Panc1 (cell line): Measurements from ENCODE around the gene KRTAP1-1. TPM values are rescaled to one million over a fixed set of nuclear protein-coding genes. Genes with fewer than 3 reads are reported as not detected.

Experiments used
- ATAC-seq: fragments of 200-7000 bp; cut with Tn5 transposase; 2 replicates; pipeline ENCODE4 v1.9.1; 2020; ENCODE audit warnings: mild to moderate bottlenecking, moderate library complexity
- BruUV-seq: library from RNA; stranded (reverse); fragments of 400-500 nt; replicated peaks from 2 replicates; lab custom pipeline; 2021; lab: Mats Ljungman, UMichigan
- CTCF ChIA-PET: fragments of 300-600 bp; sonication (Branson Sonifier 250); formaldehyde crosslinking; loops from one replicate; lab custom pipeline; 2022; ENCODE audit warnings: antibody characterized with exemption; lab: Charles Lee
- POLR2A ChIA-PET: fragments of 300-600 bp; sonication (Branson Sonifier 250); formaldehyde crosslinking; loops from one replicate; lab custom pipeline; 2022; ENCODE audit warnings: antibody characterized with exemption; lab: Charles Lee
- DNase-seq: peaks from one replicate; pipeline ENCODE4 v3.0.0-alpha.2; 2010; ENCODE audit warnings: low read depth, low spot score
- H3K27ac ChIP-seq: 2 replicates; pipeline ENCODE4 v1.5.1; 2011; ENCODE audit warnings: mild to moderate bottlenecking, low read length, inconsistent platforms
- H3K27me3 ChIP-seq: fragments of 200-500 bp; sonication (Bioruptor generic); 2 replicates; pipeline ENCODE4 v1.6.0; 2014; ENCODE audit warnings: low read length, inconsistent platforms; ENCODE audit not compliant: control insufficient read depth, insufficient read depth
- H3K36me3 ChIP-seq: fragments of 200-500 bp; sonication (Bioruptor generic); 2 replicates; pipeline ENCODE4 v1.5.1; 2014; ENCODE audit warnings: inconsistent platforms, mild to moderate bottlenecking, low read length, moderate library complexity; ENCODE audit not compliant: control insufficient read depth, insufficient read depth
- H3K4me1 ChIP-seq: 2 replicates; pipeline ENCODE4 v1.5.1; 2011; ENCODE audit warnings: inconsistent platforms, mild to moderate bottlenecking, low read length, moderate library complexity; ENCODE audit not compliant: control insufficient read depth, insufficient read depth
- H3K4me3 ChIP-seq, 2 experiments: 2 replicates each; pipeline ENCODE4 v1.5.1; 2011 to 2012; ENCODE audit warnings: low read depth in 2 of 2, low read length in 2 of 2, mild to moderate bottlenecking in 2 of 2, inconsistent platforms in 1 of 2, moderate library complexity in 1 of 2
- H3K9me3 ChIP-seq: fragments of 200-500 bp; sonication (Bioruptor generic); 2 replicates; pipeline ENCODE4 v1.5.1; 2014; ENCODE audit warnings: low read depth, mild to moderate bottlenecking, inconsistent platforms, low read length, moderate library complexity; ENCODE audit not compliant: control insufficient read depth, insufficient read depth
- CTCF ChIP-seq: fragments of 450-650 bp; IDR thresholded peaks from 2 replicates; pipeline ENCODE4 v1.5.1; 2017; ENCODE audit warnings: mild to moderate bottlenecking
- POLR2AphosphoS5 ChIP-seq: IDR thresholded peaks from 2 replicates; pipeline ENCODE4 v1.6.1; 2012; ENCODE audit warnings: mild to moderate bottlenecking, low read depth, low read length, moderate library complexity
- REST ChIP-seq, 2 experiments: IDR thresholded peaks; 2 replicates each; pipeline ENCODE4 v1.6.1; 2011 to 2012; ENCODE audit warnings: low read depth in 2 of 2, control low read depth in 1 of 2, low read length in 1 of 2, mild to moderate bottlenecking in 1 of 2, moderate library complexity in 1 of 2; ENCODE audit not compliant: insufficient read depth in 1 of 2
- SIN3A ChIP-seq: IDR thresholded peaks from 2 replicates; pipeline ENCODE4 v1.6.1; 2012; ENCODE audit warnings: low read depth, mild to moderate bottlenecking, low read length, moderate library complexity, borderline replicate concordance; ENCODE audit not compliant: insufficient read depth
- TCF7L2 ChIP-seq: IDR thresholded peaks from 2 replicates; pipeline ENCODE4 v1.6.1; 2011; ENCODE audit warnings: mild to moderate bottlenecking, low read depth, low read length, inconsistent platforms
- in situ Hi-C: cut with HindIII; loops from 2 replicates; pipeline ENCODE4 v1.10.0; 2016; ENCODE audit warnings: low sequenced_read_pairs, low pct_unique_long_range_greater_than_20kb
- intact Hi-C: fragments of 100-400 bp; cut with micrococcal nuclease; formaldehyde crosslinking; loops from one replicate; pipeline ENCODE4 v1.10.0; 2022; ENCODE audit not compliant: unreplicated experiment
- total RNA-seq: library from RNA; stranded (reverse); gene quantifications from one replicate; pipeline ENCODE4 v1.2.1, GENCODE V29; 2021; ENCODE audit not compliant: unreplicated experiment

The KRTAP1-1 gene
- total RNA-seq, 1 experiment from 2014 or later: not detected

- no peaks in the 10 kb centered on the region for H3K4me1 ChIP-seq
- CTCF ChIA-PET: interaction anchor here (0.5 kb wide), 1 partner anchor 59 kb away, joined by 4 read pairs; no protein-coding TSS in a partner anchor
- no peak within 1 kb of the TSS for H3K4me3 ChIP-seq
- no peaks in the 10 kb centered on the region for H3K36me3 ChIP-seq
- DNase-seq: no peak
- in situ Hi-C loops: no loop called here
- TF ChIP-seq TCF7L2: no peak
- no peak for TF ChIP-seq SIN3A
- TF ChIP-seq POLR2AphosphoS5: no peak
- H3K27ac ChIP-seq: no peak within 1 kb of the TSS
- intact Hi-C loops: no loop called here
- no TSS peak for BruUV-seq
- POLR2A ChIA-PET: interaction anchor here (0.5 kb wide), 1 partner anchor 50 kb away, joined by 4 read pairs; no protein-coding TSS in a partner anchor
- no peak for ATAC-seq
- H3K9me3 ChIP-seq: no peaks in the 10 kb centered on the region
- H3K27me3 ChIP-seq: peaks cover 6% of the 10 kb centered on the region; the same call in 1 of the 2 replicates
These were observed 11.5 kb downstream of the KRTAP1-1 start, which contains the start of gene KRTAP1-4 for GRCh38 chr17:41029633-41030245. Gene KRTAP1-4 (minus strand): TSS chr17:41030195. CDS start chr17:41030078, 117 bp downstream.

- BruUV-seq: no TSS peak
These were observed 14.4 kb downstream of the KRTAP1-1 start, which contains the start of gene KRTAP1-5 for GRCh38 chr17:41026715-41027471. Gene KRTAP1-5 (minus strand): TSS chr17:41027208. CDS start chr17:41027155, 53 bp downstream.

More at GRCh38 chr17:41026715-41027471, 14.4 kb downstream of the KRTAP1-1 start, which contains the start of gene KRTAP1-5:
- TF ChIP-seq POLR2AphosphoS5: no peak
- no peak for TF ChIP-seq CTCF
- no peak for TF ChIP-seq REST (IDR thresholded peaks at IDR 0.05; ENCODE audit: insufficient read depth in 1 of 2, low read depth in 2 of 2, low read length in 1 of 2)
- no peak for TF ChIP-seq SIN3A
- no peak for TF ChIP-seq TCF7L2
- Histone ChIP-seq H3K4me3 (no peak within 1 kb of the TSS), H3K27me3 (peaks cover 8% of the 10 kb centered on the region; the same call in 1 of the 2 replicates), H3K4me1 (no peaks in the 10 kb centered on the region), H3K9me3 (no peaks in the 10 kb centered on the region), H3K36me3 (no peaks in the 10 kb centered on the region), H3K27ac (no peak within 1 kb of the TSS)
- CTCF ChIA-PET: no interaction called here
- POLR2A ChIA-PET: no interaction called here
- in situ Hi-C loops: no loop called here
- intact Hi-C loops: no loop called here
- DNase-seq (no peak), ATAC-seq (no peak)
